ENCODE data around the gene ACKR2. TPM values are rescaled to one million over a fixed set of nuclear protein-coding genes. Genes with fewer than 3 reads are reported as not detected.

ACKR2 gene, protein sequence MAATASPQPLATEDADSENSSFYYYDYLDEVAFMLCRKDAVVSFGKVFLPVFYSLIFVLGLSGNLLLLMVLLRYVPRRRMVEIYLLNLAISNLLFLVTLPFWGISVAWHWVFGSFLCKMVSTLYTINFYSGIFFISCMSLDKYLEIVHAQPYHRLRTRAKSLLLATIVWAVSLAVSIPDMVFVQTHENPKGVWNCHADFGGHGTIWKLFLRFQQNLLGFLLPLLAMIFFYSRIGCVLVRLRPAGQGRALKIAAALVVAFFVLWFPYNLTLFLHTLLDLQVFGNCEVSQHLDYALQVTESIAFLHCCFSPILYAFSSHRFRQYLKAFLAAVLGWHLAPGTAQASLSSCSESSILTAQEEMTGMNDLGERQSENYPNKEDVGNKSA
- 1 to 10 TPM in 1 of 5 donors, under 1 TPM in 1, not detected in 3; 0.72 to 2.4 TPM for total RNA-seq
- under 1 TPM; 0.15 to 0.50 (median 0.30) TPM for polyA plus RNA-seq
- long read RNA-seq, donor 1, result 0 reads
- long read RNA-seq, donor 2, result 0 reads
- long read RNA-seq, donor 3, result 0 reads
- long read RNA-seq, donor 4, result 0 reads
- long read RNA-seq, donor 5, result 0 reads
- long read RNA-seq, donor 6, result 0 reads
- long read RNA-seq, donor 7, result 0 reads
- long read RNA-seq, donor 8, result 0 reads
- long read RNA-seq, donor 9, result 0 reads
- long read RNA-seq, donor 10, result 0 reads

- Histone ChIP-seq H3K4me3 (no peak within 1 kb of the TSS), H3K27ac (no peak within 1 kb of the TSS), H3K27me3 (no peaks in the 10 kb centered on the region), H3K9me3 (no peaks in the 10 kb centered on the region), H3K36me3 (no peaks in the 10 kb centered on the region), H3K4me1 (peaks cover 5 to 13% (median 11%) of the 10 kb centered on the region in 4 donors)
- intact Hi-C loops (cut with DNase I; ENCODE audit: low total_unique reads), result no loop called here
- 86 to 90% (median 90%) methylated on average over 5 of the region's 5 CpGs for WGBS, 5 donors
- TF ChIP-seq POLR2AphosphoS5 (IDR thresholded peaks at IDR 0.05), result no peak
- no peak for TF ChIP-seq POLR2A (IDR thresholded peaks at IDR 0.05)
- no peak for TF ChIP-seq EP300 (IDR thresholded peaks at IDR 0.05)
- TF ChIP-seq CTCF (IDR thresholded peaks at IDR 0.05), result no peak
- DNase-seq, result no peak
Measured at GRCh38 chr3:42809202-42809601, at the start of gene ACKR2. TSS of gene ACKR2 (plus strand) at chr3:42809445. CDS start at chr3:42864503, 55,058 bp downstream.

DNA sequence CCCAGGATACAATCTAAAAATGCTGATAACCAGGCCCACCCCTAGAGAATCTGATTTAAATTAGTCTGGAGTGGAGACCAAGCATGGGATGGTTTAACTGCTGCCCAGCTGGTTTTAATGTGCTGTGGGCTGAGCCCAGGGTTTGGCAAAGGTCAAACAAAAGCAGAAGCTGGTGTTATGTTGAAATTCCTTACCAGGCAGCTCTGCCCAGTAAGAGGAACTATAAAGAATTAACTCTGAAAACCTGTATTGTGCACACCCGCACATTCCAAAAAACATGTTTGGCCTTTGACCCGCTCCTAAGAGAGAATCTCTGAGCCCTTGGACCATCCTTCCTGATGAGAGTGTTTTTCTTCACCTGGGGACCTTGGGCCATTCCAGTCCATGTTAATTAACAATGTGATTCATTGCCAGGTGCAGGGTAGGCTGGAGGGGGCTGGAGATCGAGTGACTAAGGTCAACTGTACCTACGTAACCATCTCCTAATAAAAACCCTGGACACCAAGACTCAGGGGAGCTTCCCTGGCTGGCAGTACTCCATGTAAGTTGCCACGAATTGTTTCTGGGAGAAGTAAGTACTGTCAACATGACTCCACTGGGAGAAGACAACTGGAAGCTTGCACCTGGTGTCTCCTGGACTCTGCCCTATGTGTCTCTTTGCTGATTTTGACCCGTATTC is 47.1 kb upstream of the ACKR2 start:
- peaks cover 0 to 42% (median 16%) of the 10 kb centered on the region in 4 donors for H3K4me1 ChIP-seq
- H3K27ac ChIP-seq, result peak overlapping the region in 2 of 5 donors; percentile 46 to 48
- intact Hi-C loops (cut with DNase I; ENCODE audit: low total_unique reads), result no loop called here
- no peak for DNase-seq
- H3K9me3 ChIP-seq, result no peaks in the 10 kb centered on the region
- no peak for TF ChIP-seq EP300 (IDR thresholded peaks at IDR 0.05)
- TF ChIP-seq CTCF (IDR thresholded peaks at IDR 0.05), result no peak
- no peak for TF ChIP-seq POLR2A (IDR thresholded peaks at IDR 0.05)
- no peak for TF ChIP-seq POLR2AphosphoS5 (IDR thresholded peaks at IDR 0.05)
- H3K4me3 ChIP-seq, result no peak overlapping the region
- no peaks in the 10 kb centered on the region for H3K27me3 ChIP-seq
- WGBS, 5 donors, result 68 to 74% (median 72%) methylated on average over 6 of the region's 6 CpGs
- H3K36me3 ChIP-seq, result no peaks in the 10 kb centered on the region

DNA sequence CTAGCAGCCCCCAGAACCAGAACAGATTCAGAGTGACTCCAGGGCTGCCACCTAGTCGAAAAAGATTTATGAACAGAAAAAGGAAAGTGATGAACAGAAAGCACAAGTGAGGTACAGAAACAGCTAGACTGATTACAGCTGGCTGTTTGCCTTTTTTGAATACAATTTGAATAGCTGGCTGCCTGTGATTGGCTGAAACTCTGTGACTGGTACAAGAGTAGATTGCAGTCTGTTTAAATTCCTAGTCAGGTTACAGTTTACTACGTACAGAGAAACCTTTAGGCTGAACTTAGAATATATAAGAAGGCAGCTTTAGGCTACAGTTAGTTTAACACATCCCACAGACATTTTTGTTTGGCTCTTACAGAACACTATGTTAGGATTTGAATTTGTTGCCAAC is 46.2 kb upstream of the ACKR2 start:
- Histone ChIP-seq H3K27ac (peak overlapping the region in 4 of 5 donors; percentile 0 to 52 (median 47)), H3K4me1 (peaks cover 0 to 42% (median 16%) of the 10 kb centered on the region in 4 donors), H3K4me3 (no peak overlapping the region), H3K9me3 (no peaks in the 10 kb centered on the region), H3K27me3 (no peaks in the 10 kb centered on the region), H3K36me3 (no peaks in the 10 kb centered on the region)
- intact Hi-C loops (cut with DNase I; ENCODE audit: low total_unique reads), result no loop called here
- WGBS, 5 donors, result 16 to 60% (median 23%) methylated on average over 2 of the region's 2 CpGs
- TF ChIP-seq EP300 (IDR thresholded peaks at IDR 0.05) (no peak), POLR2A (IDR thresholded peaks at IDR 0.05) (no peak), CTCF (IDR thresholded peaks at IDR 0.05) (no peak), POLR2AphosphoS5 (IDR thresholded peaks at IDR 0.05) (no peak)
- DNase-seq, result peak in 1 of 2 donors; percentile 48

DNA sequence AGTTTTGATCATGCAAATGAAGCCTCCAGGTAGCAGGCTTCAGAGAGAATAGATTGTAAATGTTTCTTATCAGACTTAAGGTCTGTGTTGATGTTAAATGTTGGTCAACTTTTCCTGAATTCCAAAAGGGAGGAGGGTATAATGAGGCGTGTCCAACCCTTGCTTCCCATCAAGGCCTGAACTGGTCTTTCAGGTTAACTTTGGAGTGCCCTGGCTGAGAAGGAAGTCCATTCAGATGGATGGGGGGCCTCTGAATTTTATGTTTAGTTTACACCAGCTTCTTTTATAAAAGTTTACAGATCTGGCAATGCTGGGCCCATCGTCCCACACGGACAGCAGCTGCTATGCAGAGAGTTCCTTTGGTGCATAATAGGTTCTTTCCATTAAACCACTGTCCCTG is 45.1 kb upstream of the ACKR2 start:
- whole genome bisulfite sequencing, 5 donors, result 34 to 71% (median 63%) methylated on average over 3 of the region's 3 CpGs
- H3K27ac ChIP-seq, result no peak overlapping the region
- DNase-seq, result no peak

More for the DNA sequence above, 45.1 kb upstream of the ACKR2 start:
- no peak overlapping the region for H3K4me3 ChIP-seq
- peaks cover 0 to 42% (median 16%) of the 10 kb centered on the region in 4 donors for H3K4me1 ChIP-seq
- H3K27me3 ChIP-seq, result no peaks in the 10 kb centered on the region
- H3K9me3 ChIP-seq, result no peaks in the 10 kb centered on the region
- intact Hi-C loops (cut with DNase I; ENCODE audit: low total_unique reads), result no loop called here
- H3K36me3 ChIP-seq, result no peaks in the 10 kb centered on the region
- TF ChIP-seq EP300 (IDR thresholded peaks at IDR 0.05) (no peak), POLR2A (IDR thresholded peaks at IDR 0.05) (no peak), CTCF (IDR thresholded peaks at IDR 0.05) (no peak), POLR2AphosphoS5 (IDR thresholded peaks at IDR 0.05) (no peak)

All from stomach (tissue), 19 donors.